Activated effector memory CD4-positive, alpha-beta T cell treated with Interleukin-2 at 50 U/mL for 16 hours (primary cell): ENCODE results near the gene SUSD6.
"Not testable (repeated sequence)": the region's sequence is repeated elsewhere in the genome, so short reads cannot be mapped to it uniquely, and the experiment has no call there.

ENCODE experiments used
- DNase-seq: peaks from one replicate; pipeline ENCODE4 v3.0.0-alpha.2; 2020

Gene SUSD6

DNA sequence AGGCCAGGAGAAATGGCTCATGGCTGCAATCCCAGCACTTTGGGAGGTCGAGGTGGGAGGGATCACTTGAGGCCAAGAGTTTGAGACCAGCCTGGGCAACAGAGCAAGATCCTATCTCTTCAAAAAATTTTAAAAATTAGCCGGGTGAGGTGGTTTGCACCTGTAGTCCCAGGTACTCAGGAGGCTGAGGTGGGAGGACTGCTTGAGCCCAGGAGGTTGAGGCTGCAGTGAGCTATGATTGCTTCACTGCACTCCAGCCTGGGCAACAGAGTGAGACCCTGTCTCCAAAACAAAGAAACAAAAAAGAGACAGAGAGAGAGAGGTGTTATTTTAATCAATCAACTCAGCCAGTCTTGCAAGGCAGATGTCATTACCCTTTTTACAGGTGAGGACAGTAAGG, 107.2 kb downstream of the SUSD6 start:
- DNase-seq, result not testable (repeated sequence)

DNA sequence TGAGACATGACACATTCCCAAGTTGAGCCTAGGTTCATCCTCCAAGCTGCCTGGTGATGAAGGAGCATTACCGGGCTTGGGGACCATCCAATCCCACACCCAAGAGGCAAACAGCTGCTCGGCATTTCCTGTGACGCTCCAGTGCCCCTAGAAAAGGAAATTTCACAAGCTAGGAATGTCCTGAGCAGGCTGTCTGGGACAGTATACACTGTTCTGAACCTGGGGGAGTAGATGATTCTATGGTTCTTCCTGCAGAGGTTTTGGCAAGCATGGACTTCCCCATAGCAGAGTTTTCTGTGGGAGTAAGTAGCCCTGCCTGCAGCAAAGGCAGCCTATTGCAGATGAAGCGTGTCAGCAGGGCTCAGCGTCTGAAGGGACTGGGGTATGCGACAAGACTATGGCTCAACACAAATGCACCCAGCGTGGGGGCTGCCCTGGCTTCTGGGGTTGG, 108.1 kb downstream of the SUSD6 start:
- no peak for DNase-seq

DNA sequence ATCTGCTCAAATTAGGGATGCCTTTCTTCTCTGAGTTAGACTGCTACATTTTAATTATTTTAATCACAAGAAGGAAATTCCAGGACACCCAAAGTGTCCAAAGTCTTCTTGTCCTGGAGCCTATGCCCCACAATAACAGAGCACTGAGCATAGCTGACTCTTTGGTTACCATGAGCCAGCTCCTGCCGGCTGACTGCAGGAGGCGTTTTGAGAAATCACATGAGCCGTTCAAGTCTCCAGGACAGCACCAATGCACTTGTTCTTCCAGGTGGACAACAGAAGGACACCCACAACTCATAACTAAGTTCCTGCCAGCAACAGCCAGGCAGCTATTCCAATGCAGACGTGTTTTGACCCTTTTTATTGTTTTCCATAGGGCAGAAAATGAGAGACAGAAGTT, 109.5 kb downstream of the SUSD6 start:
- DNase-seq, result no peak

DNA sequence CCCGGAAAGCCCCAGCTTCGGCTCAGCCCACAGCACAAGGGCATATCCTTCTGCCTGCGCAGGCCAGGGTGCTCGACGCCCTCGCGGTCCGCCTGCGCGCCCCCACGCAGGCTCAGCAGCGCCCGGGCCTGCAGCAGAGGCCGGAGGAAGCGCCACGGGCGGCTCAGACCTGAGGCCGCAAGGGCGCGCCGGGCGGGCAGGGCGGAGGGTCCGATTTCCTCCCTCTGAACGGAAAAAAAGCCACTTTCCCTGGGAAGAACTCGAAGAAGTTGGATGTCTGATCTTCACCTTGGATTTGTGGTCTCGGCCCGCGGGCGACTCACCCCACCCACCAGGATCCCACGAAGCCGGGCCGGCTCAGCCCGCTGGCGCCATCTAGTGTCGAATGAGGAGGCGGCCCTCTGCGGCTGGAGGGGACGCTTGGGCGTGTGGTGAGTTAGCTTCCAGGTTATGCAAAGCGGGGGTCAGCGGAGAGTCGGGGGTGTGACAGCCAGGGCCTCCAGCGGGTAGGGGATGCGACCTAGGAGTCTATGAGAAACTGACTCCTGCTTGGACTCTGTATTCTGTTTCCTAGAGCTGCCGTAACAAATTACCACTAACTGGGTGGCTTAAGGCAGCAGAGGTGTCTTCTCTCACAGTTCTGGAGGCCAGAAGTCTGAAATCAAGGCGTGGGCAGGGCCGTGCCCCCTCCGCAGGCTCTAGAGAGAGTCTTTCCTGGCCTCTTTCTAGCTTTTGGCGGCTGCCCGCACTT, 115.5 kb downstream of the SUSD6 start:
- DNase-seq, result peak; percentile 73

- no peak for DNase-seq
These were observed 116.5 kb downstream of the SUSD6 start for GRCh38 chr14:69727860-69728259.

GRCh38 chr14:69731919-69732598, 120.7 kb downstream of the SUSD6 start:
- DNase-seq, result not testable (repeated sequence)

DNA sequence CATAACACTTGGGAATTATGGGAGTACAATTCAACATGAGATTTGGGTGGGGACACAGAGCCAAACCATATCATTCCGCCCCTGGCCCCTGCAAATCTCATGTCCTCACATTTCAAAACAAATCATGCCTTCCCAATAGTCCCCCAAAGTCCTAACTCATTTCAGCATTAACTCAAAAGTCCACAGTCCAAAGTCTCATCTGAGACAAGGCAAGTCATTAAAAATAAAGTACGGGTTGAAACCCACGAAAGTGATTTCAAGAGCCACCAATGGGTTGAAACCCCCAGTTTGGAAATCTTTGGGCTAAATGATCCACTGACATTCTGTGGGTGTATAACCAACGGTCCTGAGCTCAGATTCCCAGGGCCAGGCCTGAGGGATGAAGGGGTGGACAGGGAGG, 125.0 kb downstream of the SUSD6 start:
- DNase-seq, result not testable (repeated sequence)

DNA sequence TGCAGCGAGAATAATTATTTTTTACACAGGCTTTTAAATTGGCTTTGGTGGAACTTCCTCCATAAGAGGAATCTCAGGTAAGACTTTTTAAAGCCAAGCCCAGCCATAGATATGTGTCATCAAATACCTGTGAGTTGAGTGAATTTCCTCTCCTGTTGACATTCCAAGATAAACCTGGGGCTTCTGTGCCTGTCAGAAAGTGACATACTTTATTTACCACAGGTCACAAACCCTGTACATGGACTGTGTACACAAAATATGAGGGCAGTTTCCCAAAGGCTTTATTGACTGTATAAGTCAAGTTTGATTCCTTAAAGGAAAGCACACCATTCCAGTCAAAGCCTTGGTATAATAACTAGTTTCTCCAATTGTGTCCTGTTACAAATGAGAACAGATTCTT, 129.7 kb downstream of the SUSD6 start:
- no peak for DNase-seq

DNA sequence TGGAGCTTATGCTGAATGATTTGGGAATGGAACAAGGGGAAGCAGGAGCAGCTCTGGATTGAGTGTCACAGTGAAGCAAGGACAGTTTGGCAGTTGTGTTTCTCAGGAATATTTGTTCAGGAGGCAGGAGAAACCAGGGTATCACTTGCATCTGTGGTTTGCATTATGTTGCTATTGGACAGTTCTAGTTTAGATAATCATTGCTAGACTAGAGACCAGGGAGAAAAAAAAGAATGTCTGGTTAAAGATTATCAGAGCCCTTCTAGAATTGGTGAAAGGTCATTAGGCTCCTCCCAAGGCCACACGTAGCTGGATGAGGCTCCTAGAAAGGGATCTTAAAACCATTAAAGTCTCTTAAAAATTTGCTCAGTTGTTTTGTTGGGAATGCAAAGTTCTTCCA, 138.6 kb downstream of the SUSD6 start:
- DNase-seq, result no peak

- no peak for DNase-seq
These were observed 139.1 kb downstream of the SUSD6 start for GRCh38 chr14:69750495-69750894.

DNA sequence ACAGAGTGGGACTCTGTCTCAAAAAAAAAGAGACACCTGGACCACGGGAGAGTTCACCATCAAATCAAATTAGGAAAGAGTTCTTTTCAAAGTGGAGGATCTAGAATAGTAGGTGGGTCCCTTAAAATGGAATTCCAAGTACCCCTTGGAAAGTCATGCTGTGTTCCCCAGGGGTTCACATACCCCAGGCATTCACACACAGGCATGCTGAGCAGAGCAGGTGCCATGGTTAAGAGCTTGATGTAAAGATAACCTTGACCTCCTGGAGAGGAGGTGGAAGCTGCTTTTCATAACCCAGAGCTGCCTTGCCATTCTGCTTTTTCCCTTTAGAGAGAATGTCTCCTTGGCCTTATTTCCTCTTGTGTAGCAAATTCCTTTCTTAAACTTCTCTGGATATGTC, 141.4 kb downstream of the SUSD6 start:
- no peak for DNase-seq

DNA sequence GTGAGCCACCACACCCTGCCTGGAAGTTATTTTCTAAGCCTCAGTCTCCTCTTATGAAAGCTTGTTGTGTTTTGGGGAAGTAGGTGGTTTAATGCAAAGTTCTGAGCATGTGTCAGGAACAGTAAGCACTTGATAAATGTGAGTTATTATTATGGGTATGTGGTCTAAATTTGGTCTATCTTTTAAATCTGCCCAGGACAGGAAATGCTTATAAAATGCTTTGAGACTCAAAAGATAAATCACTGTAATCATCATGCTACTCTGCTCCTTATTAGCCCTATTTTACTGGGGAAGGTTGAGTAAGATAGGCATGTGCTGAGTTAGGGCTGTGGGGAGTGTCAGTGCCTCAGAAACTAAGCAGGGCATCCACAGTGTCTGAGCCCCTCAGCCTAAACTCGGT, 142.5 kb downstream of the SUSD6 start:
- DNase-seq, result no peak

- DNase-seq, result no peak
These were observed 143.1 kb downstream of the SUSD6 start for GRCh38 chr14:69754487-69754886.

DNA sequence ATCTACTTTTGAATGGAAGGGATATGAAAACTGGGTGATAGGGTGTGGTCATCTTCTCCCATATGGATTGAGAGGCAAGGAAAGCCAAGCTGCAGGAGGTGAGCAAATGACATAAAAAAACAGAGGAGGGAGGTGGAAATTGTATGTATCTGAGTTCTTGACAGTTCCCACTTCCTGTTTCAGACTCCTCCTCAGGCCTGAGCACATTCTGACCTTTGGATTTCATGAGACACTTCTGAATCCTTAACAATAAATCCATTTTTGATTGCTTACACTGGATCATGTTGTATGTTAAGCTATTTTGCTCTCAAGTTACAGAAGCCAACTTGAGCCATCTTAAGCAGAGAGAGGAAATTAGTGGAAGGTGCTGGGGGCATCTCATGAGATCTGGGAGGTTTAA, 143.9 kb downstream of the SUSD6 start:
- no peak for DNase-seq

- DNase-seq, result no peak
These were observed 144.4 kb downstream of the SUSD6 start for GRCh38 chr14:69755784-69756183.

GRCh38 chr14:69756298-69756697, 144.9 kb downstream of the SUSD6 start:
- no peak for DNase-seq

GRCh38 chr14:69760810-69761209, 149.4 kb downstream of the SUSD6 start:
- DNase-seq, result no peak

DNA sequence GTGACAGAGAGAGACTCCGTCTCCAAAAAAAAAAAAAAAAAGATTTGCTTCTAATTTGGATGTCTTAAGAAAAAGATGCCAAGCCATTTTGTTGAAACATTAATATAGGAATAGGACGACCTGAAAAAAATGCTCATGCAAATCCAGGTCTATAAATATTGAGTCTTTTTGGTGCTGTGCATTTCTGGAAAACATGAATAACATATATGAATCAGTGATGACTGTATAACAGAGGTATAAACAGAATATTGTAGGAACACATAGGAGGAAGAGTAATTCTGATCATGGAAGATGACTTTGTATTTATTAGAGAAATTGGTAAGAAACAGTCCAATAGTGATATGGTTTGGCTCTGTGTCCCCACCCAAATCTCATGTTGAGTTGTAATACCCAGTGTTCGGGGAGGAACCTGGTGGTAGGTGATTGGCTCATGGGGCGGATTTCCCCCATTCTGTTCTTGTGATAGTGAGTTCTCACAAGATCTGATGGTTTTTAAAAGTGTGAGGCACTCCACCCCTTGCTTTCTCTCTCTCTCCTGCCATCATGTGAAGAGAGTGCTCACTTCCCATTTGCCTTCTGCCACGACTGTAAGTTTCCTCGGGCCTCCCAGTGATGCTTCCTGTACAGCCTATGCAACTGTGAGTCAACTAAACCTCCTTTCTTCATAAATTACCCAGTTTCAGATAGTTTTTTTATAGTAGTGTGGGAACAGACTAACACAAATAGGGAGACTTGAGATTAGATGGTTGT, 152.5 kb downstream of the SUSD6 start:
- DNase-seq, result no peak
